Astrocyte of the cerebellum (primary cell): ENCODE measurements around the gene SLC15A3.

Experiments
- DNase-seq: peaks from one replicate; pipeline ENCODE4 v3.0.0-alpha.2; 2011; ENCODE audit warnings: low read depth
- H3K4me3 ChIP-seq: 2 replicates; pipeline ENCODE4 v1.5.1; 2011; ENCODE audit warnings: mild to moderate bottlenecking, low read depth, low read length, moderate library complexity
- CTCF ChIP-seq: IDR thresholded peaks from 2 replicates; pipeline ENCODE4 v1.5.1; 2012; ENCODE audit warnings: low read length, low read depth, moderate library complexity, mild to moderate bottlenecking; ENCODE audit errors: missing control alignments
- in situ Hi-C: cut with HindIII; loops from 2 replicates; pipeline ENCODE4 v1.10.0; 2017; ENCODE audit warnings: low sequenced_read_pairs

SLC15A3 gene

DNA sequence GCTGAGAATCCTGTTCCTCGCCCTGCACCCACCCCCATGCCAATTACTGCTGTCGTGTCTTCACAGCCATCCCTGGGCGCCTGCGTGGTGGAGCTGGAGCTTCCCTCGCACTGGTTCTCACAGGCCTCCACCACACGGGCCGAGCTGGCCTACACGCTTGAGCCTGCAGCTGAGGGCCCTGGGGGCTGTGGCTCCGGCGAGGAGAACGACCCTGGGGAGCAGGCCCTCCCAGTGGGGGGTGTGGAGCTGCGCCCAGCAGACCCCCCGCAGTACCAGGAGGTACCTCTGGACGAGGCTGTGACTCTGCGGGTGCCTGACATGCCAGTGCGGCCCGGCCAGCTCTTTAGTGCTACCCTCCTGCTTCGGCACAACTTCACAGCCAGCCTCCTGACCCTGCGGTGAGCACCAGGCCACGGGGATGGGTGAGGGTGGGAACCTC lies 23.4 kb downstream of the SLC15A3 start:
- TF ChIP-seq CTCF, result no peak
- in situ Hi-C loops, result no loop called here
- no peak for DNase-seq

GRCh38 chr11:60927600-60927999 lies 24.4 kb downstream of the SLC15A3 start:
- no peak for TF ChIP-seq CTCF
- no peak overlapping the region for H3K4me3 ChIP-seq
- in situ Hi-C loops, result no loop called here
- DNase-seq, result no peak

More for the DNA sequence above, 23.4 kb downstream of the SLC15A3 start:
- no peak overlapping the region for H3K4me3 ChIP-seq

DNA sequence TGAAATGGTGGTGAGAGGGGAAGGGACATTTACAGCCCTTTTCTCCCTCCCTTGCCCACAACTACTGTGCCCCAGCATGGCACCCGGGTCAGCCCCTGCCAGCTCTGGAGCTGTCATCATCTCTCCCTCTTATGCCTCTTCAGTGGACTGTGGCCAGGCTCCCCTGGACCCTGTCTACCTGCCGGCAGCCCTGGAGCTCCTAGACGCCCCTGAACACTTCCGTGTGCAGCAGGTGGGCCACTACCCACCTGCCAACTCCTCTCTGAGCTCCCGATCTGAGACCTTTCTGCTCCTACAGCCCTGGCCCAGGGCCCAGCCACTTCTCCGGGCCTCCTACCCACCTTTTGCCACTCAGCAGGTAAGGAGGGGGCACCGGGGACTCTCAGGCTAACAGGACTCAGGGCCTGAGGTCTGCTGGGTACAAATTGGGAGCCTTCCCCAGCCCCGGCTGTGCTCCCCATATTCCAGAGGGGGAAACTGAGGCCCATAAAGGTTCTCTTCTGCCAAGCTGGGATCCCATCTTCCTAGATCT lies 24.8 kb downstream of the SLC15A3 start:
- in situ Hi-C loops, result no loop called here
- H3K4me3 ChIP-seq, result no peak overlapping the region
- no peak for DNase-seq
- no peak for TF ChIP-seq CTCF

DNA sequence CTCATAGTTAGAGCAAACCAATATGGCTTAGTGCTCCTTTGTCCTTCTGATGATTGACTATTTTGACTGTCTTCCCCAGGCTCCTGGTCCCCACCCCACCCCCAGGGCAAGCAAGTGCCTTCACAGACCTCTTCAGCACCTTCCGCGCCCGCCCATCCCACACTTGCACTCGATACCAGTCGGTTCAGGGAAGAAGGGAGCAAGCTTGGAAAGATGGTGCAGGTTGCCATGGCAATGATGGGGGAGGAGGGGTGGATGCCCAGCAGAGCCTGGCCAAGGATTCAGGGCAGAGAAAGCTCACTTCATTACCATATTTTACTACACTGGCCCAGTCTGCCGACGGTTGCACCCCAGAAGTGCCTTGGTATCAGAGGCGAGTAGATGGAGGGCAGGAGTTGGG lies 25.5 kb downstream of the SLC15A3 start:
- in situ Hi-C loops, result no loop called here
- H3K4me3 ChIP-seq, result no peak overlapping the region
- no peak for DNase-seq
- TF ChIP-seq CTCF, result no peak

DNA sequence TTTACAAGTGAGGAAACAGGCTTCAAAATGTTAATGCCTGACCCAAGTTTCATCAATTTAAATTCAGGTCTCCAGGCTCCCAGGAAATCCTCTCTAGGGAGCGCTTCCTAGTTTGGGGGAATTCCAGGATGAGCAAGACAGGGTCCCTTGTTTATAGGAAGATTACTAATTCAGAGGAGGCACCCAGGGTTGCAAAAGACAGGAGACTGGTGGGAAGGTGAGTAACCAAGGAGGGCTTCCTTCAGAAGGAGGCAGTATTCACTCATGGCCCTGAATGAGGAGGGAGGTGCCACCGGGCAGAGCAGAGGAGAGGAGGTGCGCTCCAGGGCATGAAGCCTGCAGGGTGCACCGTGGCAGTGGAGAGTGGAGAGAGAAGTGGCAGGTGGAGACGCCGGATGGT lies 26.1 kb downstream of the SLC15A3 start:
- no peak for DNase-seq

More for the DNA sequence above, 26.1 kb downstream of the SLC15A3 start:
- no peak overlapping the region for H3K4me3 ChIP-seq
- no peak for TF ChIP-seq CTCF
- in situ Hi-C loops, result no loop called here
